Hematopoietic multipotent progenitor cell (in vitro differentiated cells): ENCODE measurements around the gene TBL3. TPM values are rescaled to one million over a fixed set of nuclear protein-coding genes. Genes with fewer than 3 reads are reported as not detected.
"Not testable (repeated sequence)": the region's sequence is repeated elsewhere in the genome, so short reads cannot be mapped to it uniquely, and the experiment has no call there.

ENCODE experiments used
- DNase-seq, 3 donors: peaks; one replicate each; pipeline ENCODE4 v3.0.0-alpha.2; 2011 to 2015; ENCODE audit warnings: low read depth in 2 of 3, low spot score in 2 of 3
- total RNA-seq: library from RNA; depleted of rRNA; stranded (reverse); fragments of >200 nt; gene quantifications from one replicate; pipeline ENCODE4 v1.2.3, GENCODE V29; 2012

The TBL3 gene
- 62.7 TPM for total RNA-seq

DNA sequence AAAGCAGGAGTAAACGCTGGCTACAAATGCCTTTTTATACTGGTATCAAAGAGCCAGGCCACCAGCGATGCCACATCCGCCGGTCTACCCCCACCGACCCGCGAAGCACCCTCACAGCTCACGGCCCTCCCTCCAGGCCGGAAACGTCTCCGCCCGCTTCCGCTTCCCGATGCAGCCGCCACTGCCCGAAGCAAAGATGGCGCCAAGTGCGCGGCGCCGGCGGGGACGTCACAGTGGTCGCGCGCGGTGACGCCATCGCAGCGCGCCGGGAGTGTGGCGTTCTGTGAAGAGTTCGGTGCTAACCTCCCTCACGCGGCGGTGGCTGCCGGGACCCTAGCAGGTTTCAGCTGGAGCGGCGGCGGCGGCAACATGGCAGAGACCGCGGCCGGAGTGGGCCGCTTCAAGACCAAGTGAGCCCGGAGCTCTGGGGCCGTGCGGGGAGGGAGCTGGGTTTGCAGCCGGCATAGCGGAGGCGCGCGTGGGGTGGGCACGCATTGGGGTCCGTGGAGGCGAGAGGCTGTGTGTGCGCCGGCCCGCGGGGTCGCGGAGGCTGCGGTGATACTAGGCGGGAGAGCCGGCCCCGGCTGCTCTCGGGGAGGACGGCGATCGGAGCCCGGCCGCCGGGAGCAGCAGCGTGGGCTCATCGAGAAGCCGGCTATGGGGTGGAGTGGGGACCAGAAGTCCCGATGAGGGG is at the start of gene TBL3:
Gene TBL3, plus strand, starts transcription at position 258 of the 694 bp plus-strand sequence. Its CDS starts 112 bp downstream, at position 370.
- DNase-seq = peak; percentile 97 to 99 (median 97)

GRCh38 chr16:1922357-1922756 is 49.5 kb upstream of the TBL3 start:
- DNase-seq = no peak

DNA sequence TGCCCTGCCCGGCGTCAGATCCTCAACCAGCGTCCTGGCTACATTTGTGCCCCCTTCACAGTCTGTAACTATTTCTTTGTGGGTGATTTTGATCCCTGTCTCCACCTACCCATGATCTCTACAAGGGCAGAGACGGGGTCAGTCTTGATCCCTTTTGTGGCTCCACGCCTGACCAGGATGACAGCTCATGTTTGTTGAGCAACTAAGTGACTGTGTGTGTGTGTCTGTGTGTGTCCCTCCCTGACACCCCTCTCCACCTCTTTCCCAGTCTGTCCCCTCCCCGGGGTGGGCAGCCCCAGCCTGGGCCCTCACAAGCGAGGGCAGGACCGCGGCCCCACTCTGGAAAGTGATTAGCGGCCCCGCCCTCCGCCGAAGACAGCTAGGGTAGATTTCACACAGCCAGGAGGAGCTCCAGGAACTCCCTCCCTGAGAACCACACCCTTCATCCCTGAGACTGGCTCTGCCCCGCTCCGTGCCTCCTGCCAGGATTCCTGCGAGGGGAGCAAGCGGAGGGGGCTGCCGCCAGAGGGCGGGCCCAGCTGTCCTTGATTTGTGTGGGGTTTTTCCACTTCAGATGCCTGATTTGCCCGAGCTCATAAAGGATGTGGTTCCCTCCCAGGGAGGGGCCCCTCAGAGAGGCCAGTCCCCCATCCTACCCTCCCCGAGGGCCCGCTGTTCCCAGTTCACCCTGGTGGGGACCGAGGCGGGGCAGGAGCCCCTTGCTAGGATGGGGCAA is 48.4 kb upstream of the TBL3 start:
- DNase-seq = peak in 2 of 3 donors; percentile 21 to 33

GRCh38 chr16:1924095-1924494 is 47.8 kb upstream of the TBL3 start:
- no peak for DNase-seq

GRCh38 chr16:1926271-1926670 is 45.6 kb upstream of the TBL3 start:
- no peak for DNase-seq

GRCh38 chr16:1929105-1929504 is 42.7 kb upstream of the TBL3 start:
- DNase-seq = peak in 2 of 3 donors; percentile 29 to 35

DNA sequence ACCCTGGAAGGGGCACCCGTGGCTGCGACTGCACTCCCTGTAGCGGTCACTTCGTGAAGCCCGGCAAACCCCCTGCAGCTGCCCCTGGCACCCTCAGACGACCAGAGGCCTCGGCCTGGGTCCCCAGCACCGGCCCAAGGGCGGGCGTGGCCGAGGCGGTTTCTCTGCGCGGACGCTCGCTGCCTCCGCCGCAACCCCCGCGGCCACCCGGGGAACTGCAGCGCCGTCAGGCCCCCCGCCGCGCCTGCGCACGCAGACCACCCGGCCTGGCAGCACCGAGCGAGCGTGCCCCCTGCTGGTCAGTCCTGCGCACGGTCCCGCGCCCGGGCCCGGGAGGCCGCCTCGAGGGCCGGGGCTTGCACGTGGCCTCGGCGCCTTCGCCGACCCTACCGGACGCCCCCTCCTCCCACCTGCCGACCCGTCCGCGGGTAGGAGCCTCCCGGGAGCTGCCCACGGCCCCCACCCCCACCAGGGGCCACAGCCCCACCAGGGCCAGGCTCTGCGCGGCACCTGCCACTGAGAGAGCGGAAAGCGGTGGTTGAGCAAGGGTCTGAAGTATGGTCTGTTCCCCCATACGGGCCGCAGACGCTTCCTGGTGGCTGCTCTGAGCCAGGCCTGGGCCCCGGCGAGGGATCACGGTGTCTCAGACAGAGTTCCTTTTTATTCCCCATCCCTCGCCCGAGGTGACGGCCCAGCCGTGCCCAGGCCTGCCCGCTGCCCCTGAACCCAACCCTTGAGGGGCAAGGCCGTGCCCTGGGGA is 42.1 kb upstream of the TBL3 start:
- DNase-seq = peak; percentile 86

DNA sequence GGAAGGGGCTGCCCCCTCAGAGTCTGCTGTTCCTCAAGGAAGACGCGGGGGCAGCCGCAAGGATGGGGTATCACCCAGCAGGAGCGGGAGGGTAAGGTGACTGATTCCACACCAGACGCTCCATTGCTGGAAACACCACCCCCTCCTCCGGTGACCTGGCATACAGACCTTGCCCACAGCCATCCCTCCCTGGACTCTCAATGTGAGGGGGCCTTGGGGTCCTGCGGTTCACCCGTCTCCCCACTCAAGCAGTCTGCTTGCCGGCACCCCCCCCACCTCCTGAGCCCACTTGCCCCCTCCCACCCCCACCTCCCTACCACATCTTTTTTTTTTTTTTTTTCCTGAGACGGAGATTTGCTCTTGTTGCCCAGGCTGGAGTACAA is 41.5 kb upstream of the TBL3 start:
- DNase-seq = no peak

GRCh38 chr16:1932050-1933028 is 39.5 kb upstream of the TBL3 start:
- no peak for DNase-seq

- DNase-seq = no peak
Measured at GRCh38 chr16:1933097-1933661, 38.7 kb upstream of the TBL3 start.

GRCh38 chr16:1936945-1937479 is 34.8 kb upstream of the TBL3 start:
- DNase-seq = no peak

- DNase-seq = no peak
Measured at GRCh38 chr16:1938316-1938715, 33.5 kb upstream of the TBL3 start.

DNA sequence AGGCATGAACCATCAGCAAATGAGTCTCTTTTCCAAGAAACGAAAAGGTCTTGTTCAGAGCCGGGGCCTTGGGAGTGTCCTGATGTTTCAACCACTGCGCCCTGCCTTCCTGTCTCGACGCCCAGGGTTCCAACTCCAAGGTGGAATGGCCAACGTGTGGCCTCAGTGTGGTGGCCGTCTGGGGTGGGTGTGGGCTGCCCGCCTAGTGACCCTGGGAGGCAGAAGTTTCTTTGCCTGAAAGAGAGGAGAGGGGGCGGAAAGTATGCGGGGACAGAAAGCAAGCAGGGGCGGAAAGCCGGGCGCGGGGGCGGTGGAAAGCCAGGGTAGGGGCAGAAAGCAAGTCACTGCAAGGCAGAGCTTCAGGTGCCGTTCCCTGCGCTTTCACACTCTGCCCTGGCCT is 32.9 kb upstream of the TBL3 start:
- no peak for DNase-seq

DNA sequence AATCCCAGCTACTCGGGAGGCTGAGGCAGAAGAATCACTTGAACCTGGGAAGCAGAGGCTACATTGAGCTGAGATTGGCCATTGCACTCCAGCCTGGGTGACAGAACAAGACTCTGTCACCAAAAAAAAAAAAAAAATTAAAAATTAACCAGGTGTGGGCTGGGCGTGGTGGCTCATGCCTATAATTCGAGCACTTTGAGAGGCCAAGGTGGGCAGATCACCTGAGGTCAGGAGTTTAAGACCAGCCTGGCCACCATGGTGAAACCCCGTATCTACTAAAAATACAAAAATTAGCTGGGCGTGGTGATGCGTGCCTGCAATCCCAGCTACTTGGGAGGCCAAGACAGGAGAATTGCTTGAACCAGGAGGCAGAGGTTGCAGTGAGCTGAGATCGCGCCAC is 32.0 kb upstream of the TBL3 start:
- not testable (repeated sequence) for DNase-seq

DNA sequence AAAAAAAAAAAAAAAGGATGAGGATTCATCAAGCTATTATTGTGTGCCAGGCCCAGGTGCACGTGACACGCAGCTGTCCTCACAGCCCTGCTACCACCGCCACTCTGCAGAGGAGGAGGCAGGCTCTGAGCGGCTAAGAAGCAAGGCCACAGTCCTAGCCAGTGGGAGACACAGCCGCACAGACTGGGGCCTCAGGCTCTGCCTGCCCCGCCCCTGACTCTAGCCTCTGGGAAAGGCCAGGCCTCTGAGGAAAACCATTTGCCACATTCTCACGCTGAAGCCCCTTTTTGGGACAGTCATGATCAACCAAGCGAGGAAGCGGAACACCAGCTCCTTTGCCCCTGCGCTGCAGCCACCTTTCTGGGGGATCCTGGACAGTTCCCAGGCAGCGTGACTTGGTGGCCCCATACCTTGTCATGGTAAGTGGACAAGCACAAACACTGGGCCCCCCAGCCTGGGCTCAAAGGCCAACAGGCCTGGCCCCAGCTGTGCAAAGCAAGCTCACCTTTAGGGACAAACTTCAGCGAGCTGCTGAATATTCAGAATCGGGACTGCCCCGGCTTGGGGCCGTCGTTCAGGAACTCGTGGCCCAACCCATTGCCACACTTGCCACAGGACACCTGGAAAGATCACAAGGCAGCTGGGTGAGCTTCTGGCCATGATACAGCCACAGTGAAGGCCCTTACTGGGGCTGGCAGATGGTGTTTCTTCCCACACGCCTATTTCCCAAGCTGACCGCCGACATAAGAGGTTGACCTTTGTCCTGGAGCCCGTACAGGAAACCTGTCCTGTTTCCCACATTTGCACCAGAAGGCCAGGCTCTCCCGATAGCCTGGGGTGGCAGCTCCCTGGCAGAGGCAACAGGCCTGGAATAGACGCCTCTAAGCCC is 31.3 kb upstream of the TBL3 start:
- DNase-seq = no peak

GRCh38 chr16:1941162-1942046 is 30.4 kb upstream of the TBL3 start:
- no peak for DNase-seq

DNA sequence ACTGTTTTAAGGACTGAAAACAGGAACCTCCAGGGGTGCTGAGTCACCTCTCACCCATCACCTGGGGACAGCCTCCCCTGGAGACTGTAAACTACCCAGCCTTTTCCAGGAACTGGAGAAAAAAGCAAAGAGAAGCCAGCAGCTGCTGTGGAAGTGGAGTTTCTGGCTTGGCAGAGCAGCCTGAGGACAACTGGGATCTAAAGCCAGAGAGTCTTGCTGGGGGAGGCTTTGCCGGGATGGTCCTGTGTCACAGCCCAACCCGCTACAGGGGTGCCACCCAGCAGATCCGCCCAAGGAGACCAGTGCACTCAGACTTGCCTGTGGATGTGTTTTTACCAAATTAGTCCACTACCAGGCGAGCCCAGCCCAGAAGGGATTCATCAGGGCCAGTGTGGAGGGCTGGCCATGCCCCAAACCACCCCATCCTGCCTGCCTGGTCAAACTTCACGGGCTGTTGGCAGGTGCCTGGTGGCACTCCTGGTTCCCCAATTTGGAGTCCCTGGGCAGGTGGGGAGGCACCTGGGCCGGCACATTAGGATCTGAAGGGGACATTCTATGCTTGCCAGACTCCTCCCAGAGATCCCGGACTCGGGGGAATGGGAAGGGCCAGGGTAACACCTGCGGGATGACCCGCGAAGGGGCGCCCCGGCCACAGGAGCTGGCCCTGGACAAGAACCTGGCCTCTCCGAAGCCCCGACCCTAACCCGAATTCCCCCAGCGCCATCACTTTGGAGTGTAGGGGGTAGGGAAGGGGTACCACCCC is 29.6 kb upstream of the TBL3 start:
- peak in 2 of 3 donors; percentile 67 to 70 for DNase-seq
